Panc1 (cell line): ENCODE data around the gene WNT7A. TPM values are rescaled to one million over a fixed set of nuclear protein-coding genes. Genes with fewer than 3 reads are reported as not detected.

Experiments used
- ATAC-seq: fragments of 200-7000 bp; cut with Tn5 transposase; 2 replicates; pipeline ENCODE4 v1.9.1; 2020; ENCODE audit warnings: mild to moderate bottlenecking, moderate library complexity
- BruUV-seq: library from RNA; stranded (reverse); fragments of 400-500 nt; replicated peaks from 2 replicates; lab custom pipeline; 2021; lab: Mats Ljungman, UMichigan
- CTCF ChIA-PET: fragments of 300-600 bp; sonication (Branson Sonifier 250); formaldehyde crosslinking; loops from one replicate; lab custom pipeline; 2022; ENCODE audit warnings: antibody characterized with exemption; lab: Charles Lee
- POLR2A ChIA-PET: fragments of 300-600 bp; sonication (Branson Sonifier 250); formaldehyde crosslinking; loops from one replicate; lab custom pipeline; 2022; ENCODE audit warnings: antibody characterized with exemption; lab: Charles Lee
- DNase-seq: peaks from one replicate; pipeline ENCODE4 v3.0.0-alpha.2; 2010; ENCODE audit warnings: low read depth, low spot score
- H3K27ac ChIP-seq: 2 replicates; pipeline ENCODE4 v1.5.1; 2011; ENCODE audit warnings: mild to moderate bottlenecking, low read length, inconsistent platforms
- H3K27me3 ChIP-seq: fragments of 200-500 bp; sonication (Bioruptor generic); 2 replicates; pipeline ENCODE4 v1.6.0; 2014; ENCODE audit warnings: low read length, inconsistent platforms; ENCODE audit not compliant: control insufficient read depth, insufficient read depth
- H3K36me3 ChIP-seq: fragments of 200-500 bp; sonication (Bioruptor generic); 2 replicates; pipeline ENCODE4 v1.5.1; 2014; ENCODE audit warnings: inconsistent platforms, mild to moderate bottlenecking, low read length, moderate library complexity; ENCODE audit not compliant: control insufficient read depth, insufficient read depth
- H3K4me1 ChIP-seq: 2 replicates; pipeline ENCODE4 v1.5.1; 2011; ENCODE audit warnings: inconsistent platforms, mild to moderate bottlenecking, low read length, moderate library complexity; ENCODE audit not compliant: control insufficient read depth, insufficient read depth
- H3K4me3 ChIP-seq, 2 experiments: 2 replicates each; pipeline ENCODE4 v1.5.1; 2011 to 2012; ENCODE audit warnings: low read depth in 2 of 2, low read length in 2 of 2, mild to moderate bottlenecking in 2 of 2, inconsistent platforms in 1 of 2, moderate library complexity in 1 of 2
- H3K9me3 ChIP-seq: fragments of 200-500 bp; sonication (Bioruptor generic); 2 replicates; pipeline ENCODE4 v1.5.1; 2014; ENCODE audit warnings: low read depth, mild to moderate bottlenecking, inconsistent platforms, low read length, moderate library complexity; ENCODE audit not compliant: control insufficient read depth, insufficient read depth
- POLR2AphosphoS5 ChIP-seq: IDR thresholded peaks from 2 replicates; pipeline ENCODE4 v1.6.1; 2012; ENCODE audit warnings: mild to moderate bottlenecking, low read depth, low read length, moderate library complexity
- SIN3A ChIP-seq: IDR thresholded peaks from 2 replicates; pipeline ENCODE4 v1.6.1; 2012; ENCODE audit warnings: low read depth, mild to moderate bottlenecking, low read length, moderate library complexity, borderline replicate concordance; ENCODE audit not compliant: insufficient read depth
- TCF7L2 ChIP-seq: IDR thresholded peaks from 2 replicates; pipeline ENCODE4 v1.6.1; 2011; ENCODE audit warnings: mild to moderate bottlenecking, low read depth, low read length, inconsistent platforms
- in situ Hi-C: cut with HindIII; loops from 2 replicates; pipeline ENCODE4 v1.10.0; 2016; ENCODE audit warnings: low sequenced_read_pairs, low pct_unique_long_range_greater_than_20kb
- intact Hi-C: fragments of 100-400 bp; cut with micrococcal nuclease; formaldehyde crosslinking; loops from one replicate; pipeline ENCODE4 v1.10.0; 2022; ENCODE audit not compliant: unreplicated experiment
- total RNA-seq: library from RNA; stranded (reverse); gene quantifications from one replicate; pipeline ENCODE4 v1.2.1, GENCODE V29; 2021; ENCODE audit not compliant: unreplicated experiment
- TF ChIP-seq, protein P1 (sequence below), 2 experiments: IDR thresholded peaks; 2 replicates each; pipeline ENCODE4 v1.6.1; 2011 to 2012; ENCODE audit warnings: low read depth in 2 of 2, control low read depth in 1 of 2, low read length in 1 of 2, mild to moderate bottlenecking in 1 of 2, moderate library complexity in 1 of 2; ENCODE audit not compliant: insufficient read depth in 1 of 2
- TF ChIP-seq, protein P2 (sequence below): fragments of 450-650 bp; IDR thresholded peaks from 2 replicates; pipeline ENCODE4 v1.5.1; 2017; ENCODE audit warnings: mild to moderate bottlenecking

WNT7A gene
- total RNA-seq, 1 experiment from 2014 or later: not detected

DNA sequence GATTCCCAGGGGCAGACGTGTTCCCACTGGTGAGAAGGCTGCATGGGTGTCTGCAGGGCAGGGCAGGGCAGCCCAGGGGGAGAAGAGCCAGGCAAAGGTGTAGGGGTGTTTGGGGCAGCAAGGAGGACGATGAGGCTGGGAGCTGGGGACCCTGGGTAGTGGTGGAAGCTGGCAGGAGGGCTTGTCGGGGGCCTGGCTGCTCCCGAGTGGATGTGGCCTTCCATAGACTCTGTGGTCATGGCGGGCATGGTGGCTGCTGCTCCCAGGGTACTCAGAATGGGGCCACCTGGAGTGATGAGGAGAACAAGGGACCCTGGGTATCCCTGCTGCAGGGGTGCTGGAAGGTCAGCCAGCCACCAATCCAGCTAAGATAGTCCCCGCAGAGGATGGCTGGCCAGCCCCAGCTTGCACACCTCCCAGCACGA, 107.5 kb downstream of the WNT7A start:
- Histone ChIP-seq H3K27me3 (no peaks in the 10 kb centered on the region), H3K9me3 (no peaks in the 10 kb centered on the region), H3K27ac (no peak overlapping the region), H3K4me3 (no peak overlapping the region), H3K4me1 (no peaks in the 10 kb centered on the region), H3K36me3 (no peaks in the 10 kb centered on the region)
- no peak for DNase-seq
- no peak for ATAC-seq
- no TSS peak for BruUV-seq
- in situ Hi-C loops (no loop called here), intact Hi-C loops (no loop called here)
- ChIA-PET POLR2A (no interaction called here), CTCF (no interaction called here)
- no peak for TF ChIP-seq TCF7L2

DNA sequence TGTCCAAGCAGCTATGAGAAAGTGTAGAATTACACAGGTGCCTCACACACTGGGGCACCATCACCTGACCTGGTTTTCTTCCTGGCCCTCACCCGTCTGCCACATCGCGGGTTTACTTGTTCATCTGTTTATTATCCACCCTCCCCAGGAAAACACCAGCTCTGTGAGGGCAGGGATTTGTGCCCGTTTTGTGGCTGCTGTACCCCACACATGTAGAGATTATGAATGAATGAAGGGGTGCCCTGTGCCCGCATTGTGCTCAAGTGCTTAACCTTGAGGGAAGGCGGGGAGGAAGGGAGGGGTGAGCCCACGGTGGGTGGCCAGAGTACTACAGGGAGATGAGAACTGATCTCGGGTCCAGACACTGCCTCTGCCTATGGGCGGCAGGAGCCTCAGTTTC, 108.4 kb downstream of the WNT7A start:
- Histone ChIP-seq H3K27me3 (no peaks in the 10 kb centered on the region), H3K4me1 (no peaks in the 10 kb centered on the region), H3K9me3 (no peaks in the 10 kb centered on the region), H3K36me3 (no peaks in the 10 kb centered on the region), H3K27ac (no peak overlapping the region), H3K4me3 (no peak overlapping the region)
- DNase-seq (no peak), ATAC-seq (no peak)
- BruUV-seq: no TSS peak
- ChIA-PET CTCF (no interaction called here), POLR2A (no interaction called here)
- TF ChIP-seq, protein P1, sequence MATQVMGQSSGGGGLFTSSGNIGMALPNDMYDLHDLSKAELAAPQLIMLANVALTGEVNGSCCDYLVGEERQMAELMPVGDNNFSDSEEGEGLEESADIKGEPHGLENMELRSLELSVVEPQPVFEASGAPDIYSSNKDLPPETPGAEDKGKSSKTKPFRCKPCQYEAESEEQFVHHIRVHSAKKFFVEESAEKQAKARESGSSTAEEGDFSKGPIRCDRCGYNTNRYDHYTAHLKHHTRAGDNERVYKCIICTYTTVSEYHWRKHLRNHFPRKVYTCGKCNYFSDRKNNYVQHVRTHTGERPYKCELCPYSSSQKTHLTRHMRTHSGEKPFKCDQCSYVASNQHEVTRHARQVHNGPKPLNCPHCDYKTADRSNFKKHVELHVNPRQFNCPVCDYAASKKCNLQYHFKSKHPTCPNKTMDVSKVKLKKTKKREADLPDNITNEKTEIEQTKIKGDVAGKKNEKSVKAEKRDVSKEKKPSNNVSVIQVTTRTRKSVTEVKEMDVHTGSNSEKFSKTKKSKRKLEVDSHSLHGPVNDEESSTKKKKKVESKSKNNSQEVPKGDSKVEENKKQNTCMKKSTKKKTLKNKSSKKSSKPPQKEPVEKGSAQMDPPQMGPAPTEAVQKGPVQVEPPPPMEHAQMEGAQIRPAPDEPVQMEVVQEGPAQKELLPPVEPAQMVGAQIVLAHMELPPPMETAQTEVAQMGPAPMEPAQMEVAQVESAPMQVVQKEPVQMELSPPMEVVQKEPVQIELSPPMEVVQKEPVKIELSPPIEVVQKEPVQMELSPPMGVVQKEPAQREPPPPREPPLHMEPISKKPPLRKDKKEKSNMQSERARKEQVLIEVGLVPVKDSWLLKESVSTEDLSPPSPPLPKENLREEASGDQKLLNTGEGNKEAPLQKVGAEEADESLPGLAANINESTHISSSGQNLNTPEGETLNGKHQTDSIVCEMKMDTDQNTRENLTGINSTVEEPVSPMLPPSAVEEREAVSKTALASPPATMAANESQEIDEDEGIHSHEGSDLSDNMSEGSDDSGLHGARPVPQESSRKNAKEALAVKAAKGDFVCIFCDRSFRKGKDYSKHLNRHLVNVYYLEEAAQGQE (IDR thresholded peaks at IDR 0.05; ENCODE audit: insufficient read depth in 1 of 2, low read depth in 2 of 2, low read length in 1 of 2): no peak
- TF ChIP-seq, protein P2, sequence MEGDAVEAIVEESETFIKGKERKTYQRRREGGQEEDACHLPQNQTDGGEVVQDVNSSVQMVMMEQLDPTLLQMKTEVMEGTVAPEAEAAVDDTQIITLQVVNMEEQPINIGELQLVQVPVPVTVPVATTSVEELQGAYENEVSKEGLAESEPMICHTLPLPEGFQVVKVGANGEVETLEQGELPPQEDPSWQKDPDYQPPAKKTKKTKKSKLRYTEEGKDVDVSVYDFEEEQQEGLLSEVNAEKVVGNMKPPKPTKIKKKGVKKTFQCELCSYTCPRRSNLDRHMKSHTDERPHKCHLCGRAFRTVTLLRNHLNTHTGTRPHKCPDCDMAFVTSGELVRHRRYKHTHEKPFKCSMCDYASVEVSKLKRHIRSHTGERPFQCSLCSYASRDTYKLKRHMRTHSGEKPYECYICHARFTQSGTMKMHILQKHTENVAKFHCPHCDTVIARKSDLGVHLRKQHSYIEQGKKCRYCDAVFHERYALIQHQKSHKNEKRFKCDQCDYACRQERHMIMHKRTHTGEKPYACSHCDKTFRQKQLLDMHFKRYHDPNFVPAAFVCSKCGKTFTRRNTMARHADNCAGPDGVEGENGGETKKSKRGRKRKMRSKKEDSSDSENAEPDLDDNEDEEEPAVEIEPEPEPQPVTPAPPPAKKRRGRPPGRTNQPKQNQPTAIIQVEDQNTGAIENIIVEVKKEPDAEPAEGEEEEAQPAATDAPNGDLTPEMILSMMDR: no peak
- TF ChIP-seq TCF7L2 (no peak), SIN3A (no peak), POLR2AphosphoS5 (no peak)
- in situ Hi-C loops: no loop called here
- intact Hi-C loops: no loop called here

DNA sequence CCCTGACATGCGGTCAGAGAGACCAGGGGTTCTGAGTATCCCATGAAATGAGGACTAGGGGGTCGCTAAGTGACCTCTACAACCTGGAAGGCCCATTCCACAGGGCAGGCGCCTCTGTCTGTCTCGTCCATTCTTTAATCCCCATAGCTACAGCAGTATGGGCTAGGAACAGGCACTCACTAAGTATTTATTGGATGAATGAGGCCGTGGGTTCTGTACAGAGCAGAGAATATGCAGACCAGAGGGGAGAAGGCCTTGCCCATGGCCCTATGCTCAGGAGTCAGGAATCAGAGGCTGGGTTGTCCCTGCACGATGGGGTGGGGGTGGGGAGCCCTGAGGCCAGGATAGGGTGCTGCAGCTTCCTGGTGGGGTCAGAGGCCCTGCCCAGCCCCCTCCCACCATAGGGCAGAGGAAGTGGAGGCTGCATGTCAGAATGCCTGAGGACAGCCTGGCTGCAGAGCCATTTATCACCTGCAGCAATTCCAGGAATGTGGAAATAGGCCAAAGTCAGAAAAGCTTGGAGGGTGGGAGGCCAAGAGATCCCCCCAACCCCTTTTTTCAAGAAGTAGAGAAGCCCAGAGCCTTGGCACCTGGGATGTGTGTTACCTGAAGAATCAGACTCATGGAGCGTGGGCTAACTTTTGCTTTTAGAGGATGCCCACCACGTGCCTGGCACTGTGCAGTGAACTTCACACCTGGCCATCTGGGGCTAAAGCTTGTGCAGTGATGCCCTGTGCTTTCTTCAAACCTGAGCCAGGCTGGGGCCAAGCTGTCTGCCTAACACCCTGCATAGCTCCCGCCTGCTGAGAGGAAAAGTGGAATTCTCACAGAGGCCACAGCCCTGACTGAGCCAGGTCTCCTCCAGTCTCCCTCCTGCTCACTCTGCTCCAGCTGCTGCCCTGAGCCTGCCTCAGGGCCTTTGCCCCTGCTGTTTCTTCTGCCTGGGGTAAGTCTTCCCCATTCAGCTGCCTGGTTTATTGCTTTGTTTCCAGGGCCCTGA, 109.4 kb downstream of the WNT7A start:
- intact Hi-C loops: no loop called here
- no peaks in the 10 kb centered on the region for H3K36me3 ChIP-seq
- POLR2A ChIA-PET: no interaction called here
- in situ Hi-C loops: no loop called here
- no peak overlapping the region for H3K27ac ChIP-seq
- ATAC-seq: no peak; the same call in 1 of the 2 replicates
- H3K4me1 ChIP-seq: no peaks in the 10 kb centered on the region
- H3K9me3 ChIP-seq: no peaks in the 10 kb centered on the region
- CTCF ChIA-PET: no interaction called here
- H3K27me3 ChIP-seq: no peaks in the 10 kb centered on the region; the same call in 1 of the 2 replicates
- no peak for DNase-seq
- H3K4me3 ChIP-seq: no peak overlapping the region
- TF ChIP-seq, protein P1 (IDR thresholded peaks at IDR 0.05; ENCODE audit: insufficient read depth in 1 of 2, low read depth in 2 of 2, low read length in 1 of 2): no peak
- TF ChIP-seq TCF7L2 (no peak), POLR2AphosphoS5 (no peak), SIN3A (no peak)
- TF ChIP-seq, protein P2: no peak
- BruUV-seq: no TSS peak
